HepG2 (cell line): ENCODE measurements around the gene MIR17HG. TPM values are rescaled to one million over a fixed set of nuclear protein-coding genes. Genes with fewer than 3 reads are reported as not detected.

Experiments
- CBX1 ChIP-seq: IDR thresholded peaks from one replicate; pipeline ENCODE4 v1.6.1; 2016; ENCODE audit warnings: antibody characterized with exemption, low read depth
- CREB1 ChIP-seq, 2 experiments: fragments of 450-650 bp in 1 of 2; IDR thresholded peaks; 2 replicates each; pipeline ENCODE4 v1.6.1; 2016 to 2017; ENCODE audit warnings: control low read depth in 1 of 2, mild to moderate bottlenecking in 1 of 2, missing compliant biosample characterization in 1 of 2, missing genetic modification characterization in 1 of 2
- FOXP1 ChIP-seq, 2 experiments: fragments of 450-650 bp in 1 of 2; IDR thresholded peaks; 2 replicates each; pipeline ENCODE4 v1.6.1; 2017 to 2018; ENCODE audit warnings: antibody characterized with exemption in 1 of 2
- HMG20A ChIP-seq: IDR thresholded peaks from 2 replicates; pipeline ENCODE4 v1.6.1; 2016; ENCODE audit warnings: borderline replicate concordance
- HNF4G ChIP-seq, 2 experiments: sonication (generic) in 1 of 2; formaldehyde crosslinking in 1 of 2; IDR thresholded peaks; 2 replicates each; pipeline versions ENCODE4 v1.4.0 to v1.6.1; 2011 to 2020; ENCODE audit warnings: borderline replicate concordance in 2 of 2, low read depth in 2 of 2, mild to moderate bottlenecking in 2 of 2, low read length in 1 of 2, missing genetic modification reagents in 1 of 2, moderate library complexity in 1 of 2
- HOXA9 ChIP-seq: sonication (generic); formaldehyde crosslinking; IDR thresholded peaks from 2 replicates; pipeline ENCODE4 v1.8.1; 2022; ENCODE audit warnings: missing genetic modification reagents, mild to moderate bottlenecking, moderate library complexity, borderline replicate concordance
- IRX3 ChIP-seq: sonication (generic); formaldehyde crosslinking; IDR thresholded peaks from 2 replicates; pipeline ENCODE4 v1.8.1; 2023; ENCODE audit warnings: mild to moderate bottlenecking, low read depth, missing genetic modification reagents, borderline replicate concordance
- ISL2 ChIP-seq: sonication (generic); formaldehyde crosslinking; IDR thresholded peaks from 2 replicates; pipeline ENCODE4 v1.5.0; 2020; ENCODE audit warnings: missing genetic modification reagents
- MIER3 ChIP-seq: IDR thresholded peaks from 2 replicates; pipeline ENCODE4 v1.6.1; 2016; ENCODE audit warnings: missing compliant biosample characterization, borderline replicate concordance
- NR2F6 ChIP-seq, 2 experiments: IDR thresholded peaks; 2 replicates each; pipeline ENCODE4 v1.6.1; 2016; ENCODE audit warnings: antibody characterized with exemption in 1 of 2, mild to moderate bottlenecking in 1 of 2
- NRL ChIP-seq: sonication (generic); formaldehyde crosslinking; IDR thresholded peaks from 2 replicates; pipeline ENCODE4 v1.5.0; 2020; ENCODE audit warnings: missing genetic modification reagents, mild to moderate bottlenecking, moderate library complexity, borderline replicate concordance
- RAD51 ChIP-seq: fragments of 450-650 bp; IDR thresholded peaks from 2 replicates; pipeline ENCODE4 v1.6.1; 2016; ENCODE audit warnings: borderline replicate concordance
- SMC3 ChIP-seq: IDR thresholded peaks from 2 replicates; pipeline ENCODE4 v1.6.1; 2011; ENCODE audit warnings: low read length, improper control_type of control experiment
- STAT5B ChIP-seq: sonication (generic); formaldehyde crosslinking; IDR thresholded peaks from 2 replicates; pipeline ENCODE4 v1.4.0; 2020; ENCODE audit warnings: missing genetic modification reagents
- TBX3 ChIP-seq: fragments of 450-650 bp; IDR thresholded peaks from 2 replicates; pipeline ENCODE4 v1.6.1; 2017; ENCODE audit warnings: antibody characterized with exemption, mild to moderate bottlenecking, inconsistent platforms, borderline replicate concordance
- TCF7L2 ChIP-seq: IDR thresholded peaks from 2 replicates; pipeline ENCODE4 v1.6.1; 2011; ENCODE audit warnings: mild to moderate bottlenecking, low read depth, low read length, moderate library complexity
- ZFX ChIP-seq: sonication (generic); formaldehyde crosslinking; IDR thresholded peaks from 2 replicates; pipeline ENCODE4 v1.4.0; 2020; ENCODE audit warnings: mild to moderate bottlenecking, low read depth, missing genetic modification reagents, moderate library complexity
- ZNF431 ChIP-seq: sonication (generic); formaldehyde crosslinking; IDR thresholded peaks from 2 replicates; pipeline ENCODE4 v1.9.0; 2022; ENCODE audit warnings: missing genetic modification reagents, low read depth, mild to moderate bottlenecking, borderline replicate concordance
- ZNF484 ChIP-seq: sonication (generic); formaldehyde crosslinking; IDR thresholded peaks from 2 replicates; pipeline ENCODE4 v1.5.1; 2020; ENCODE audit warnings: mild to moderate bottlenecking, low read depth, missing genetic modification reagents, borderline replicate concordance
- polyA plus RNA-seq, 8 experiments: library from polyadenylated mRNA; depleted of rRNA in 3 of 8; stranded (reverse) in 7 of 8; unstranded in 1 of 8; fragments of >200 nt; fragmentation: Illumina TruSeq in 4 of 8; extraction: Trizol in 4 of 8; gene quantifications; 2 replicates each; pipeline versions ENCODE4 v1.2.1 to v1.2.3, GENCODE V29; 2011 to 2016; ENCODE audit warnings: low read depth in 4 of 8, missing spikeins in 1 of 8, mixed read lengths in 1 of 8; ENCODE audit not compliant: insufficient read depth in 1 of 8
- total RNA-seq, 5 experiments: library from RNA; depleted of rRNA; stranded (reverse); fragments of >200 nt; fragmentation: Illumina TruSeq; extraction: Trizol; gene quantifications; 2 replicates each; pipeline ENCODE4 v1.2.3, GENCODE V29; 2016; ENCODE audit warnings: low read depth in 1 of 5
- TF ChIP-seq, protein P1 (sequence below): sonication (generic); formaldehyde crosslinking; IDR thresholded peaks from 2 replicates; pipeline ENCODE4 v1.5.0; 2020; ENCODE audit warnings: missing genetic modification reagents, mild to moderate bottlenecking, borderline replicate concordance
- TF ChIP-seq, protein P2 (sequence below): sonication (generic); formaldehyde crosslinking; IDR thresholded peaks from 2 replicates; pipeline ENCODE4 v1.4.0; 2020; ENCODE audit warnings: missing genetic modification reagents
- TF ChIP-seq, protein P3 (sequence below): sonication (generic); formaldehyde crosslinking; IDR thresholded peaks from 2 replicates; pipeline ENCODE4 v1.8.1; 2023; ENCODE audit warnings: mild to moderate bottlenecking, missing genetic modification reagents
- TF ChIP-seq, protein P4 (sequence below): sonication (generic); formaldehyde crosslinking; IDR thresholded peaks from 2 replicates; pipeline ENCODE4 v1.4.0; 2020; ENCODE audit warnings: missing genetic modification reagents, mild to moderate bottlenecking, borderline replicate concordance
- TF ChIP-seq, protein P5 (sequence below): sonication (generic); formaldehyde crosslinking; IDR thresholded peaks from 2 replicates; pipeline ENCODE4 v1.4.0; 2020; ENCODE audit warnings: low read depth, mild to moderate bottlenecking, missing genetic modification reagents

Gene MIR17HG
- total and polyA plus RNA-seq, 2 of the 13 experiments (the other 11 are each of a cell fraction or from before 2014, with no cell fraction given) = 2.5 to 12.3 TPM

DNA sequence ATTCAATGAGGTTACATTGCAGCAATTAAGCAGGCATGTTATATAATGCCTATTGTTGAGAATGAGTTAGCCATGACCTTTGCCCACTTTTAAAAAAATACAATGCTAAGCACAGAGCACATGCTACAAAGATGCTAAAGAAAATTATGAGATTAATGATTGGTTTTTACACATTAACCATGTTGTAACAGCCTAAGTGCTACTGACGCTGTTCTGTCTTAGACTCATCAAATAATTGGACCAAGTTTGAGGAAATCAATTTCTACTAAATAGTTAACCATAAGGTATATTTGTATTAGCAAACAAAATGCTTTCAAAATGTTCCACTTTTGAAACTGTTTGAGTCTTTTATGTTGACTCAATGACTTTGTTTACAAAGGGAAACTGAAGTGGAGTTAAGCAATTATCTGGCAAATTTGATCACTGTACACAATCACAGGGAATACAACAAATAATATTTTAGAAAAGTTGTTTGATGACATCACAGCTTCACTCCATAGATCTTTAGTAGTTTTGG is 14.3 kb downstream of the MIR17HG start (continued):
- TF ChIP-seq ISL2 (CRISPR knock-in tag) (peak; percentile 95), IRX3 (no peak), ZNF431 (CRISPR knock-in tag) (no peak), CREB1 (IDR thresholded peaks at IDR 0.05) (peak; percentile 82), CREB1 (CRISPR knock-in tag; IDR thresholded peaks at IDR 0.05) (peak; percentile 76), MIER3 (CRISPR knock-in tag) (peak; percentile 53; the same call in 1 of the 2 replicates), HOXA9 (no peak), FOXP1 (IDR thresholded peaks at IDR 0.05) (peak; percentile 81), FOXP1 (CRISPR knock-in tag; IDR thresholded peaks at IDR 0.05) (peak; percentile 95), STAT5B (CRISPR knock-in tag) (no peak), HNF4G (IDR thresholded peaks at IDR 0.05; ENCODE audit: borderline replicate concordance, low read depth, low read length) (peak; percentile 50), HNF4G (CRISPR knock-in tag; IDR thresholded peaks at IDR 0.05; ENCODE audit: borderline replicate concordance, low read depth) (no peak), TCF7L2 (peak; percentile 47; the same call in 1 of the 2 replicates), NRL (CRISPR knock-in tag) (no peak), TBX3 (peak; percentile 80; the same call in 1 of the 2 replicates), SMC3 (peak; percentile 6; the same call in 1 of the 2 replicates), ZNF484 (CRISPR knock-in tag) (no peak), HMG20A (CRISPR knock-in tag) (peak; percentile 87; the same call in 1 of the 2 replicates), RAD51 (no peak), NR2F6 (IDR thresholded peaks at IDR 0.05) (peak; percentile 85), NR2F6 (CRISPR knock-in tag; IDR thresholded peaks at IDR 0.05) (peak; percentile 48), ZFX (CRISPR knock-in tag) (no peak), CBX1 (no peak)
- TF ChIP-seq, protein P1, sequence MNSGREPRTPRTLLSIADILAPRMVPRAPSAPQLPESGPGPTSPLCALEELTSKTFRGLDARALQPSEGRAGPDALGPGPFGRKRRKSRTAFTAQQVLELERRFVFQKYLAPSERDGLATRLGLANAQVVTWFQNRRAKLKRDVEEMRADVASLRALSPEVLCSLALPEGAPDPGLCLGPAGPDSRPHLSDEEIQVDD = no peak
- TF ChIP-seq, protein P2, sequence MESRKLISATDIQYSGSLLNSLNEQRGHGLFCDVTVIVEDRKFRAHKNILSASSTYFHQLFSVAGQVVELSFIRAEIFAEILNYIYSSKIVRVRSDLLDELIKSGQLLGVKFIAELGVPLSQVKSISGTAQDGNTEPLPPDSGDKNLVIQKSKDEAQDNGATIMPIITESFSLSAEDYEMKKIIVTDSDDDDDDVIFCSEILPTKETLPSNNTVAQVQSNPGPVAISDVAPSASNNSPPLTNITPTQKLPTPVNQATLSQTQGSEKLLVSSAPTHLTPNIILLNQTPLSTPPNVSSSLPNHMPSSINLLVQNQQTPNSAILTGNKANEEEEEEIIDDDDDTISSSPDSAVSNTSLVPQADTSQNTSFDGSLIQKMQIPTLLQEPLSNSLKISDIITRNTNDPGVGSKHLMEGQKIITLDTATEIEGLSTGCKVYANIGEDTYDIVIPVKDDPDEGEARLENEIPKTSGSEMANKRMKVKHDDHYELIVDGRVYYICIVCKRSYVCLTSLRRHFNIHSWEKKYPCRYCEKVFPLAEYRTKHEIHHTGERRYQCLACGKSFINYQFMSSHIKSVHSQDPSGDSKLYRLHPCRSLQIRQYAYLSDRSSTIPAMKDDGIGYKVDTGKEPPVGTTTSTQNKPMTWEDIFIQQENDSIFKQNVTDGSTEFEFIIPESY = no peak
- TF ChIP-seq, protein P3, sequence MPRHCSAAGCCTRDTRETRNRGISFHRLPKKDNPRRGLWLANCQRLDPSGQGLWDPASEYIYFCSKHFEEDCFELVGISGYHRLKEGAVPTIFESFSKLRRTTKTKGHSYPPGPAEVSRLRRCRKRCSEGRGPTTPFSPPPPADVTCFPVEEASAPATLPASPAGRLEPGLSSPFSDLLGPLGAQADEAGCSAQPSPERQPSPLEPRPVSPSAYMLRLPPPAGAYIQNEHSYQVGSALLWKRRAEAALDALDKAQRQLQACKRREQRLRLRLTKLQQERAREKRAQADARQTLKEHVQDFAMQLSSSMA (CRISPR knock-in tag) = no peak
- TF ChIP-seq, protein P4, sequence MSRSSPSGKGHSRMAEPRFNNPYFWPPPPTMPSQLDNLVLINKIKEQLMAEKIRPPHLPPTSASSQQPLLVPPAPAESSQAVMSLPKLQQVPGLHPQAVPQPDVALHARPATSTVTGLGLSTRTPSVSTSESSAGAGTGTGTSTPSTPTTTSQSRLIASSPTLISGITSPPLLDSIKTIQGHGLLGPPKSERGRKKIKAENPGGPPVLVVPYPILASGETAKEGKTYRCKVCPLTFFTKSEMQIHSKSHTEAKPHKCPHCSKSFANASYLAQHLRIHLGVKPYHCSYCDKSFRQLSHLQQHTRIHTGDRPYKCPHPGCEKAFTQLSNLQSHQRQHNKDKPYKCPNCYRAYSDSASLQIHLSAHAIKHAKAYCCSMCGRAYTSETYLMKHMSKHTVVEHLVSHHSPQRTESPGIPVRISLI (CRISPR knock-in tag) = peak; percentile 81; the same call in 1 of the 2 replicates
- TF ChIP-seq, protein P5, sequence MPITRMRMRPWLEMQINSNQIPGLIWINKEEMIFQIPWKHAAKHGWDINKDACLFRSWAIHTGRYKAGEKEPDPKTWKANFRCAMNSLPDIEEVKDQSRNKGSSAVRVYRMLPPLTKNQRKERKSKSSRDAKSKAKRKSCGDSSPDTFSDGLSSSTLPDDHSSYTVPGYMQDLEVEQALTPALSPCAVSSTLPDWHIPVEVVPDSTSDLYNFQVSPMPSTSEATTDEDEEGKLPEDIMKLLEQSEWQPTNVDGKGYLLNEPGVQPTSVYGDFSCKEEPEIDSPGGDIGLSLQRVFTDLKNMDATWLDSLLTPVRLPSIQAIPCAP = no peak
